ENCODE measurements around the gene DDX23. TPM values are rescaled to one million over a fixed set of nuclear protein-coding genes. Genes with fewer than 3 reads are reported as not detected.

DDX23 gene
- 7.4 and 11.5 TPM in 2 replicates for polyA plus RNA-seq

DNA sequence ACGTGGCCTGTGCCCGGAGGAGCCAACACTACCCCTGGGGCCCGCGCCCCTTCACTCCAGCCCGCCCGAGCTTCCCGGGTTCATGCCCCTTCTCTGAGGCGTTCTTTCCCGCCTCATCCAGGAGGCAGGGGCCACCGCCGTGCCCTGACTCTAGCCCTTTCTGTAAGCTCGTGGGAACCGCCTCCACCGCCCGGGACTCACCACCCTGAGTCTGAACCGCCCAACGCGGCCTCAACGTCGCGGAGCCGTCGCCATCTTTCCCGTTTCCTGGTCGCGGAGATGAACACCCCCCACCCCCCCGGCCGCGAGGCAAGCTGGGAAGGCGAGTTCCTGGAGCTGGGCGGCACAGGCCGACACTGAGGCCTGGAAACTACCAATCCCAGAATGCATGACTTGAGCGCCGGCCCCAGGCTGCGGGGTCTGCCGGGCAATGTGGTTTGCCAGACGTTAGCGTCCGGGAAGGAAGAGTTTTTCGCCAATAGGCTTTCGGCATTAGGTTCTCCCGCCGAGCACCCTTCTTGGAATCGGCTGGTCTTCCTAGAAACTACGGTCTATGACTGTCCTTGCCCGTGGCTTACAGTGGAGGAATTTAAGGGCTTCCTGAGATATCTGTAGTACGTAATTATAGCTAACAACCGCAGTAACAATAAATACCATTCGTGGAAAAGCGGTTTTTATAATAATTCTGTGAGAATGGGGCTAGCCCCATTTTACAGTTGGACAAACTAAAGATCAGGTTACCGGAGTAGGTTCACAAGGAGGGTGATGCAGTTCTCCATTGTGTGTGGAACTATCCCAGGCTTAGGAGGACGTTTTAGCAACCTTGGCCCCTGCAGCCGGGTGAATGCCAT is at the start of gene DDX23:
Gene DDX23, minus strand, starts transcription at position 281 of the 851 bp plus-strand sequence. CDS start 6,381 bp downstream, outside the sequence.

DNA sequence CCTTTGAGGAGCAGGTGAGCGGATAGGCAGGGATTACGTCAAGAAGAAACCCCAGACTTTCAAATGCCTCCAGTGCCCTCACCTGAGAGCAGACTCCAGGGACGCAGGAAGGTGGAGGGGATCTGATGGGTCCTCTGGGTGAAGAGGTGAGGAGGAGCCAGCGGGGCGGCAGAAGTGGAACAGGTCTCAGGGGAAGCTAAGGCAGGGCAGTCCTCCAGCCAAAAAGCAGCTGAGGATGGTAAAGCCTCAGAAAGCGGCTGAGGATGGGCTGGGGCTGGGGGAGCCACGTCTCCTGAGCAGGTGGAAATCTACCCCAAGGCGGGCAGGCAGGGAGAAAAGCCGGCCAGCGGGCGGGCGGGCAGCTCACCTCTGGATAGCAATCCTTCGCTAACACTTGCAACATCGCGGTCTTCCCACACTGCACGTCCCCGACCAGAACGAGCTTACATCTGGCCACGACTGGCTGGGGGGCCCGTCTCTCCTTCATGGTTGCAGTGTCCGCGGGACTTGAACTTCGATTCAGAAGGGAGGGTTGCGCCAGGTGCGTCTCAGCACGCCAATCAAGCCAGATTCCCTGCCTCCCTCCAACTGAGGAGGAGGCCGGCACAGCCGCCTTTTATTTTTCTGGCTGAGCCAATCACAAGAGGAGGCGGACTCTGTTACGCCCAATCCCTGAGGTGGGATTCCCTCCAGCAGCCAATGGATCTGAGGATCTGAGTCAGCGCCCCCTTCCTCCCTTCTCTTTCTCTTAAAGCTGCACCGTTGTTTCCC is 13.5 kb upstream of the DDX23 start, which contains the start of gene RND1:
Gene RND1, minus strand, starts transcription at position 590 of the 771 bp plus-strand sequence. Its CDS starts 103 bp downstream, at position 487.

DNA sequence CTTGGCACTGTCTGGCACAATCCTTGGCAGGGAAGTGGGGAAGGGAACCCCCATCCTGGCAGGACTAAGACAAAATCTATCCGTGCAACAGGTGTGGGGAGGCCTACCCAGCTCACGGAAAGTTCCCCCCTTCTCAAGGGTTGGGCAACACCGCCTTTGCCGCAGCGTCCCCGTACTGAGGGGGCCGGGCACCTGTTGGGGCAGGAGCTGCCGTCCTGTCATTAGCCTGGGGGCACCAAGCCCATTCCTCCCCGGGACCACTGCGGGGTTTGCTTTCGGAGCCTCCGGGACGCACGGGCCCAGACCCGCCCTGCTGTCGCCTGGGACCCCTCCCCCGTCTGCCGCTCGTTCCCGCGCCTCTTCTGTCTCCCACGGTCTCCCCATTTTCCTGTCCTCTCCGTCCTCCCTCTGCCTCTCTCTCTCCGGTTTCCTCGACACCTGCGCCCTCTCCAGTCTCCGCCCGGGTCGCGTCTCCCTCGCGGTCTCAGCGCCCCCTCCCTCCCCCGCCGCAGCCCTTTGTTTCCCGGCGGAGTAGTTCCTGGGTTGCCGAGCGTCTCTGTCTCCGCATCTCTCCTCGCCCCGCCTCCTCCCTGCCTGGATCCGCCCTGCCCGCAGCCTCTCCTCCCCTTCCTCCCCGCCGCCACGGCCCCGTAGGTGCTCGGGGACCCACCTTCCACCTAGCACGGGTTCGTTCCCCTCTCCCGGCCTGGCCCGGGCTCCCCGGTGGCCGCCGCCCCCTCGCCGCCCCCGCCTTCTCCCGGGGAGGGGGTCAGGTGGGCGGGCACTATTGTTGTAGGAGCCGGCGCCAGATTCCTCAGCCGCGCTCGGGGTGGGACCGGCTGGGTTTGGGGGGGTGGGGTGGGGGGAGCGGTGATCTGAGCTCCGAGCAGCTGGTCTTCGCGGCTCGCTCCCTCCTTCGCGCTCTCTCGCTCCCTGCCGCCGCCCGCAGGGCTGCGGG is 33.8 kb downstream of the DDX23 start, which contains the start of gene CACNB3:
Gene CACNB3, plus strand, starts transcription at position 624 of the 958 bp plus-strand sequence. CDS start 434 bp downstream, outside the sequence.

DNA sequence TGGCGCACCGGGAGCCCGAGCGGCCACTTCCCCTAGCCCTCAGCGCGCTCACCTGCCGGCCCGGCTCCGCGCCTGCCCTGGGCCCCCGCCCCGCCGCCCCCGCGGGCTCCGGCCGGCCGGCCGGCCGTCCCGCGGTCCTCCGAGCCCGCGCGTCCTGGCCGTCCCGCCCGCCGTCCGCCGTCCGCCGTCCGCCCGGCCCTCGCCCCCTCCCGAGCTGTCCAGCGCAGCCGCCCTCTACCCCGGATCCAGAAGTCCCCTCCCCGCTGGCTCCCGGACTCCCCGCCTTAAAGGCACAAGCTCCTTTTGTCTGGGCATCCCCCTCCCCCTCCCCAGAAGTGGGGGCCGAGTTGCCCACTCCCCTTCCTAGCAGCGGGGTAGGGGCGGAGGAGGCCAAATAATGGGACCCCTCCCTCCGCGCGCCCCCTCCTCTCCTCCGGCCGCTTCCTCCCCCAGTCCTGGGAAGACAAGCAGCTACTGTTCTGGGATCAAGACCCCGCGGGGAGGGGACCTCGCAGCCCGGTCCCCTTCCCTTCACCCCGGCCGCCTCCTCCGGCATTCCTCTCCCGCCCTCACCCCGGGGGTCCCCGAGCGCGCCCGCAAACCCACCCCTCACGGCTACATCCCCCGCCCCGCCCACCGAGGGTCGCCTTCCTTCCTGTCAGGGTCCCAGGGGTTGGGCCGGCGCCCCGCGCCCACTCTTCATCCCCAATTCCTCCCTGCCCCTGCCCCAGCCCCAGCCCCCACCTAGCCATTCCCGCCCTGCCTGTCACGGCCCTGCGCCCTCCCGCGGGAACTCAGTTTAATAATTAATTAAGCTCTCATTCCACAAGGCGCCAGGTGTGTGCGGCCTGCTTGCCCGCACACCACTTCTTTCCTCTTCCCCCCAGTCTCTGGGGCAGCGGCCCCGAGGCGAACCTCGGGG is 62.8 kb downstream of the DDX23 start, which contains the start of gene ADCY6:
Gene ADCY6, minus strand, starts transcription at position 236 of the 922 bp plus-strand sequence. CDS start 5,655 bp downstream, outside the sequence.

Other genes starting within 250 kb of the DDX23 start
- gene KANSL2, start 169.9 kb downstream of the DDX23 start, polyA plus RNA-seq: 10.5 and 17.2 TPM in 2 replicates
- 5.7 and 17.9 TPM in 2 replicates for gene CCNT1, start 135.5 kb downstream of the DDX23 start, polyA plus RNA-seq
- gene ADCY6, start 63.1 kb downstream of the DDX23 start, polyA plus RNA-seq: 0.43 and 0.48 TPM in 2 replicates
- 2.0 and 15.5 TPM in 2 replicates for gene CACNB3, start 33.7 kb downstream of the DDX23 start, polyA plus RNA-seq
- gene RND1, start 13.7 kb upstream of the DDX23 start, polyA plus RNA-seq: 1.6 and 3.0 TPM in 2 replicates
- 2.2 and 3.1 TPM in 2 replicates for gene FKBP11, start 73.3 kb upstream of the DDX23 start, polyA plus RNA-seq
- 44.7 and 65.0 TPM in 2 replicates for gene ARF3, start 105.3 kb upstream of the DDX23 start, polyA plus RNA-seq
- 3.2 TPM in 1 of 2 replicates, not detected in the other for gene WNT10B, start 119.6 kb upstream of the DDX23 start, polyA plus RNA-seq
- gene WNT1, start 126.2 kb upstream of the DDX23 start, polyA plus RNA-seq: not detected in 2 replicates
- gene DDN, start 147.2 kb upstream of the DDX23 start, polyA plus RNA-seq: 0.10 and 1.3 TPM in 2 replicates
- 47.6 and 66.8 TPM in 2 replicates for gene PRKAG1, start 166.6 kb upstream of the DDX23 start, polyA plus RNA-seq
- 1.0 and 2.7 TPM in 2 replicates for gene KMT2D, start 208.6 kb upstream of the DDX23 start, polyA plus RNA-seq
- gene RHEBL1, start 217.8 kb upstream of the DDX23 start, polyA plus RNA-seq: 5.3 and 6.9 TPM in 2 replicates
- 0.24 and 0.94 TPM in 2 replicates for gene DHH, start 242.6 kb upstream of the DDX23 start, polyA plus RNA-seq

Data from Purkinje cell (primary cell).